Fibroblast of upper back skin (primary cell): ENCODE results near the gene ASCC2.
"Not testable (repeated sequence)": the region's sequence is repeated elsewhere in the genome, so short reads cannot be mapped to it uniquely, and the experiment has no call there.

Experiments
- DNase-seq: peaks from one replicate; pipeline ENCODE4 v3.0.0-alpha.2; 2013

ASCC2 gene

DNA sequence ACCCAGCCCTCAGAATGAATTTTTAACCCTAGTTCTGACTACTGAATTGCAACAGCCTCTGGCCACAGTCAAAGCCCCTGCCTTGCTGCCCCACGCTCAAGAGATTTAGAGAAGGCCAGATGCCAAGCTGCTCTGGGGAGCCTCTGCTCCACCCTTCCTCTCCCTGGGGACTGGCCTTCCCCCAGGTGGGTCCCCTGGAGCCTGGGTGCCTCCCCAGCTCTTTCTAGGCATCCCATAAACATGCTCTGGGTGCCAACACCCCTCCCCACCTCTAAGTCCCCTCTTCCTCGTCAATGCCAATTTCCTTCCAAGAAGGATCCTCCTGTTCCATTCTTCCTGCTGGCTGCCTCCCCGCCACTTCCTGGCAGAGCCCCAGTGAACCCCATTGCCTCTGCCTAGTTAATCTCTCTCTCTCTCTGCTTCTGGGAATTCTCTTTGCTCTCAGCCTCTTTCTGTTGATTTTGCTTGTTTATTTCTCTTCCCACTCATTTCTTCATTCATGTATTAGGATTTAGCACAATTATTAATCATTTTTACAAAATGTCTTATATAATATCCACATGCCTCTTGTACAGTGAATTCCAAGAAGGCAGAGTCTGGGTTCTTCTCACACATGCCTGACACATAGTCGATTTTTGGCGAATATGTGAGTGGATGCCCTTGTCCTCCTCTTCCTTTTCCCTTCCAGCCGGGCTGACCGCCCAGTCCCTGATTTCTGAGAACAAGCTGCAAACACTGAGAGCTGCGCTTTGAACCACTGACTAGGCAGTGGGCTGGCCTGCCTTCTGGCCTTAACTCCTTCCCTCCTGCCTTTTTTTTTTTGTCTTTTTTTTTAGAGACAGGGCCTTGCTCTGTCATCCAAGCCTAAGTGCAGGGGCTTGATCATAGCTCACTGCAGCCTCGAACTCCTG is 53.4 kb downstream of the ASCC2 start:
- no peak for DNase-seq

DNA sequence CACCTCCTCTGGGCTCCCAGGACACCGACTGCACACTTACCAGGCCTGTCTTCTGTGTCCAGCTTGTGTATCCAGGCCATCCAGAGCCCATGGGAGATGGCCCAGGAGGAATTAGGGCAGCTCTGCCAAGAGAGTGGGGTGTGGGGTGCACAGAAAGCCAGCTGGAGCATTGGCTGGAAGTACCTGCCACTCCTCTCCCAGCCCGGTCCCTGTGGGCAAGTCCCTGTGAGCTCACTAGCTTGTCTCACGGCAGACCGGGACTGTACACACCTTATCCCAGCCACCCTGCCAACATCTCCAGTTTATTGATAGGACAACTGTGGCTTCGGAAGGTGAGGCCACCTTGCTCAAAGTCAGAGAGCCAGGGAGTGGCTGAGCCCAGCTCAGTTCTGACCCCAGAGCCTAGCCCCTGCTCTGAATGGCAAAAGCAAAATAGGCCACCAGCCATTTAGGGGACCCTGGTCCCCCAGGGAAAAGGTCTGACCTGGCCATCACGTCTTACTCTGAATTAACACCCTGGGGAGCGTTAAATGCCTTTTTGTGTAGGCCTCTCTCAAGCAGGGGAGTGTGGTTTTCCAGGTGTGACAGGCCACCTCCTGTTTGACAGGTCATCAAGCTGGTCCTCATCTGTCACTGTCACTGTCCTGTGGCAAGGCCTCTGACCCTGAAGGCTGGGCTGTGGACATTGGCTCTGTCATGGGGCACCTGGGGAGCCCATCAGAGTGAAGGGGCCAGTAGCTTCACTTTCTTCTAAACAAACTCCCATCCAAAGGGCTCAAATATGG is 55.8 kb downstream of the ASCC2 start:
- peak; percentile 30 for DNase-seq

DNA sequence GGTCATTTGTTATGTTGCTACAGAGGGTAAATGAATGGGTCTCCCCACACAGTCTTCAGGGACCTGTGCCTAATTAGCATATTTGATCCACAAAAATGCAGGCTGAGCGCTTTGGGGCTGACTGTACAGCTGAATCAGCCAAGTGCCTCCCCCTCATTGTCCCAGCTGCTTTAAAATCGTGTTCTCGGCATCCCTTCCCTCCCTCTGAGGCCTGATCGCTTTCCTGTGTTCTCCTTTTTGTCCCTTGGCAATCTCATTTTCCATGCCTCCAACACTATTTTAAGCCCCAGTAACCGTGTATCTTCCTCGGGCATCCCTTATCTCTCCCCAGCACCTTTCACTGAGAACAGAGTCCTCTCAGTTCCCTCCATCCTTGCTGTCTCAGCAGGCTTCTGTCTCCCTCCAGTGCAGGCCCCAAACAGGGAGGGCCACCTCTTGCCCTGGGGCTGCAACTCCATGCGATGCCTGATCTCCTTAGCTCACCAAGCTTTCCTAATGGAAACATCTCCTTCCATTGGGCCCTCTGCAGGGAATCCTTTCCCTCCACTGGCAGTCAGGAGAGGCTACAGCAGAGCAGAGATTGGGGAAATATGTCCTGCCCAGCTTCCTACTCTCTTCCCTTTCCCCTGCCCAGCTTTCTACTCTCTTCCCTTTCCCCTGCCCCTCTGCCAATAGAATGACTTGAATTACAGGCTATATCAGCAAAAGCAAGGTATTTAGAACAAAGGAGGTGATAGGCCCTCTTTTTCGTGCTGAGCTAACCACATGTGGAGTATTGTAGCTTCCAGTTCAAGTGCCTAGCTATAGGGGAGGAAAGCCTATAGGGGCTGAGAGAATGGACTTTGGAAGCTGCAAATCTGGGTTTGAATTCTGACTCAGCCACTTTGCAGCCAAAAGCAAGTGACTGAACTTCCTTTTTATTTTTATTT is 57.1 kb downstream of the ASCC2 start:
- peak; percentile 94 for DNase-seq

DNA sequence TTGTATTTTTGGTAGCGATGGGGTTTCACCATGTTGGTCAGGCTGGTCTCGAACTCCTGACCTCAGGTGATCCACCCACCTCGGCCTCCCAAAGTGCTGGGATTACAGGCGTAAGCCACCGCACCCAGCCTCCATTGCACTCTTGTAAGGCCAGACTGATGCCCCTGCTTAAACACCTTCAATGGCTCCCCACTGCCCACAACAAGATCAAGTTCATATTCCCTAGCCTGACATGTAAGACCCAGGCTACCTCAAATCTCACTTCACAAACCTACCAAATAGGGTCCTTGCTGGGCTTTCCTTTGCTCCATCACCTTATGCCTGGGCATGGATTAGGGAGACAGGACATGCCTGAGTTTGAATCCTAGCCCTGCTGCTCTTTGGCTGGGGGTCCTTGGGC is 57.9 kb downstream of the ASCC2 start:
- DNase-seq, result no peak

DNA sequence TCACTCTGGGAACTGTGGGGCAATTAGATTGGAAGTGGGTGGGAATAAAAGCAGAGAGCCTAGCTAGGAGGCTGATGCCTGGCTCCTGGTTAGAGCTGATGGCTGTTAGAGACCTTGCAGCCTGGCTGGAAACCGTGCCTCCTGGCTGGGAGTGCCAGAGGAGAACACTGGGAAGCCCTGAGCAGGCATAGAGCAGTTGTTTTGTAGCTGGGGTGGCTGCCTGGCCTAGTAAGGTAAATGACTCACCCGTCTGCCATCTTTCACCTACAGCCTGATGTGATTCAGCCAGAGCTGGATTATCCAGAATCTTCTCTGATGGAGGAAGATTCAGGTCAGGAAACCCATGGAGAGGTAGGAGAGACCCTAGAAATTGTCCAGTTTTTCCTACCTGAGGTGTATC is 64.8 kb downstream of the ASCC2 start:
- peak; percentile 47 for DNase-seq

DNA sequence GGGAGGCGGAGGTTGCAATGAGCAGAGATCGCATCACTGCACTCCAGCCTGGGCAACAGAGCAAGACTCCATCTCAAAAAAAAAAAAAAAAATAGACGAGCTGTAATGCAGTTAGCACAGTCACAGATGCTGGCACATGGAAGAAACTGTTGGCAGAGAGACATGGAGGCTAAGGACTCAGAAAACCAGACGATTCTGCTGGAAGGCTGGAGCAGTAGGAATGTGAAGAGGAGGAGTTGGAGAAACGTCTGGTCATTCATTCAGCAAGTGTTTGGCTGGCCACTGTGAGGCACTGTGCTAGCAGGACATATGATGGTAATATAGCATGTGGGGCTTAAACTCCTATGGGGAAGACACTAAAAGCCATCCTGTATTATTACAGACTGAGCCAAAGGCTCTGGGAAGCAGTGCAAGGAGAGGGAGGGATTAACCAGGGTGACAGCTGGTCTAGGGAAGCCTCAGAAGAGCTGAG is 65.9 kb downstream of the ASCC2 start:
- DNase-seq, result peak; percentile 68

DNA sequence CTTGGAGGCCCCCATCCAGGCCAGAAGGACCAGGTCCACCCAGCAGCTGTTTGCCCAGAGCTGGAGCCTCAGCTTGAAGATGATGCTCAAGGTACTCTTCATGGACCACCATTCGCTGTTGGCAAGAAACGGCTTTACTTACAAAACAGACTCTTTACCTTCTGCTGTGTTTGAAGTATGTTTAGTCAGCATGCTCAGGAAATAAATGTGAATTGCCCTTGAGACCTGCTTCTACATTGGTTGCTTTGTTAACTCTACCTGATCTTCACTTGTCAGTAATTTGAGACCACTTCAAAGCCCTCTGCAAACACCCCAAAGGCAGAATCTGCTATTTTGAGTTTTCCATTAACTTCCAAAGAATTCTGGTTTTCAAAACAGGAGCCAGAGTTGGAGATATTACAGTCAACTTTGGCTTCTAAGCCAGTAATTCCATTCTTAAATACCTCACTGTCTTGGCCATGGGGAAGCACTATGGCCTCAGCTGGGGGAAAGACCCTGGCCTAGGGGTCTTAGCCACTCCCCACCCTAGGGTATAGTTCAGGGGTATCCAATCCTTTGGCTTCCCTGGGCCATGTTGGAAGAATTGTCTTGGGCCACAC is 68.3 kb downstream of the ASCC2 start:
- DNase-seq, result no peak

DNA sequence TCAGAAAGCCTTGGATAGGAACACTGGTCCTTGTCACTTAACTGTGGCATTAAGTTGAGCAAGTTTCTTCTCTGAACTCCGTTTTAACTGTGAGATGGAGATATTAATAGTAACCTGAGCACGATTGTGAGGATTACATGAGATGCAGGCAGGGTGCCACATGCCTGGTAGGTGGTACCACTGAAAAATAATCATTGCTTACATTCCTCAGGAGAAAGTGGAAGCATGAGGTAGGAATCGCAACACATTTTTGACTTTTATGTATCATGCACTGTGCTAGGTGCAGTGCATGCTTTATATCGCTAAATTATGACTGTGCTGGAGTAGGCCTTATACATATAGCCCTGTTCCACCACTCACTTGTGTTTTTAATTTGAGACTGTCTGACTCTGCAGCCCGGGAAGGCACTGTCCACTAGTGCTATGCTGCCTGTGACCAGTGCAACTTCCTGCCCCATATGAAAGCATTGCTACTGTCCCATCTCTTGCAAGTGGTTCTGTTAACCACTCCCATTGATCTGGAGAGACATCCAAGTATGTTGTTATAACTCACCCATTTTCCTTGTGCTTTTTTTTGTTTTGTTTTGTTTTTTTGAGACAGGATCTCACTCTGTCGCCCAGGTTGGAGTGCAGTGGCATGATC is 69.9 kb downstream of the ASCC2 start:
- no peak for DNase-seq

DNA sequence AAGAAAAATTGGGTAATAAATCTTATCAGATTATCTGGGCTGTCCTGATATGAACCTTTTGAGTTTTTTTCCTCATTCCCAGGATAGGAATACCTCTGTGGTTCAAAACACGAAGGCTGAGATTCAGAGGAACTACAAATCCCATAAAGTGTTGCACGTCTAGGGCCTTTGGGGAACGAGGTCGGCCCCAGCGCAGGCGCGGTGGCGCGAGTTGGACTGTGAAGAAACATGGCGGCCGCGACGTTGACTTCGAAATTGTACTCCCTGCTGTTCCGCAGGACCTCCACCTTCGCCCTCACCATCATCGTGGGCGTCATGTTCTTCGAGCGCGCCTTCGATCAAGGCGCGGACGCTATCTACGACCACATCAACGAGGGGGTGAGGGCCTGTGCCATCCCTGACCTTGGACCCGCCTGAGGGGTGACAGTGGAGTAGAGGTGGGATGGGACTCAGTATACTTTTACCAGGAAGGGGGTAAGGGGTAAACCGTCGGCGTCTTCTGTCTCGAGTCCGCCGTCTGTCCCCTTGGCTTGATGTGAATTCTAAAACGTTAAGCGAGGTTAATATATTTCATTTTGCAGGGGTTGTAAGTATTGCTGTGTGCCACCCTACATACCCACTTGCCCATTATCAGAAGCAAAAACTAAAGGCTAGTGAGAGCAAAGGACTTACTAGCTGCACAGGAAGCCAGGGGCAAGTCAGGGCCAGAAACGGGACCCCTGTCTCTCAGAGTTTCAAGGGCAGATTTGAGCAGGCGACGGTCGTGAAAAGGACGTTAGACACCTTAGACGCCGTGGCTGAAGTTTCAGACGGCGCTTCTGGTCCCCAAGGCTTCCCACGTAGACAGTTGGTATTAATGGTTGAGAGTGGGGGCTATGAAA is 70.7 kb downstream of the ASCC2 start, which contains the start of gene UQCR10:
Gene UQCR10 (plus strand): TSS at position 199 of the 881 bp plus-strand sequence. CDS start 30 bp downstream, at position 229.
- DNase-seq, result peak; percentile 89

DNA sequence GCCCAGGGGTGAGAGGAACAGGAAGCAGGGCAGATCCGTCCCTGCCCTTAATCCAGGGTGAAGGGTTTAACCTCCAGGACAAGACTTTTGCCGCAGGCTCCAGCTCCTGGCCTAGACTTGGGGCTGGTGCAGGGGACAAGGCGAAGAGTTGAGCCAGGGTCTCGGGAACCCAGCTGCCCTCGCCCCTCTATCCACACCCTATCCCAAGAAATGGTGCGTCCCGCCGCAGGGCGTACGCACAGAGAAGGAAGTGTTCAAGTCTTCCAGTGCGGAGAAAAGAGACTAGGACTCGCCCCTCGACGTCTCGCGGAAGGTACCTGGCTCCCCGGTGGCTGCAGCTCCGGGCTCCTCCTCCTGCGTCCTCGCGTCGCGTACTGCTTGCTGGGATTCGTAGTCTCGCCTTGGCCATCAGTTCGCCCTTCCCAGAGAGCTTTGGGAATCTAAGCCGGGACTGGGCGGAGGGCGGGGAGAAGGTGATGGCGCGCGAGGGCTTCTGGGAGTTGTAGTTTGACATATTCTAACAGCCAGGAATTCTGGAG is 71.4 kb downstream of the ASCC2 start, which contains the start of gene ZMAT5:
Gene ZMAT5 (minus strand): TSS at position 376 of the 539 bp plus-strand sequence. CDS start 18,463 bp downstream, outside the sequence.
- peak; percentile 97 for DNase-seq

DNA sequence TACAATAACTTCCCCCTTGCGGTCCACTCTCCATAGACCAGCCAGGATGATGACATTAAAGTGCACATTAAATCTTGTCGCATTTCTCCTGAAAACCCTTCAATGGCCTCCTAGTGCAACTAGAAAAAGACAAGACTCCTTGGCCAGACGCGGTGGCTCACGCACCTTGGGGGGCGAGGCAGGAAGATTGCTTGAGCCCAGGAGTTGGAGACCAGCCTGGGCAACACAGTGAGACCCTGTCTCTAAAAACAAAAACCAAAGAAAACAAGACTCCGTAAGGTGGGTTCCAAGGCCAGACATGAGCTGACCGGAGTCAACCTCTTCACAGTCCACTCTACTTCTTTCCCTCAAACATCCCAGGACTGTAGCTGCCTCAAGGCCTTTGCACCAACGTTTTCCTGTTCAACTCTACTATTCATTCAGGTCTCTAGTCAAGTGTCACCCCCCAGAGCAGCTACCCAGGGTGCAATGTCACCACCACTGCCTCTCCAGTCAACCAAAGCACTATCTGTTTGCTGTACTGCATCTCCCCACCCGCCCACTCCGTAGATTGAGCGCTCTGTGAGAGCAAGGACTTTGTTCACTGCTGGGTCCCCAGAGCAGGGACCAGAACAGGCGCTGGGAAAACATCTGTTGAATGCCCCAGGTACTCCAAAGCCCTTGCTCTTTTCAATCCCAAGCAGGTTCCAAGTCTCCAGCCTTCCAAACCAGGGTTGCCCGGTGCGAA is 72.0 kb downstream of the ASCC2 start:
- DNase-seq, result no peak

DNA sequence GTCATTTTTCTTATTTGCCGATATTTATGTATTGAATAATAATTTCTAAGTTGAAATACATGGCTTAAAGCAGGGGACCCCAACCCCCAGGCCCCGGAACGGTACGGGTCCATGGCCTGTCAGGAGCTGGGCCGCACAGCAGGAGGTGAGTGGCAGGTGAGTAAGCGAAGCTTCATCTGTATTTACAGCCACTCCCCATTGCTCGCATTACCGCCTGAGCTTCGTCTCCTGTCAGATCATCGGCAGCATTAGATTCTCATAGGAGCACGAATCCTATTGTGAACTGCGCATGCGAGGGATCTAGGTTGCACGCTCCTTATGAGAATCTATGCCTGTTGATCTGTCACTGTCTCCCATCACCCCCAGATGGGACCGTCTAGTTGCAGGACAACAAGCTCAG is 75.8 kb downstream of the ASCC2 start:
- no peak for DNase-seq

DNA sequence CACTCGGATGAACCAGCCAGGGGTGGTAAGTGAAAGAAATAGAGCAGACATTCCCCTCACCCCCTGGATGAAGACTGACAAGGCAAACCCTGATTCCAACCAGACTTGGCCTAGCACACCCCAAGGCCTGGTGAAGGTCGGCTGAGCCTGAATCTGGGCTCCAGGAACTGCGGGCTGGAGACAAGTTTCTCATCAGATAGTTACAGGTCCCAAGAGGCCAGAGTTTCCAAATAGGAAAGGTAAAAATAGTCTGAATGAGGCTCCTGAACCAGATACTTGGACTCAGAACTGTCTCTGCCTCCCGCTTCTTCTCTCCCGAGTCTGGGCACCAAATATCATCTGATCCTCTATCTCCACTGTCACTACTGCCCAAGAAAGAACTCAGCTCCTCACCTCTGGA is 79.1 kb downstream of the ASCC2 start:
- no peak for DNase-seq

DNA sequence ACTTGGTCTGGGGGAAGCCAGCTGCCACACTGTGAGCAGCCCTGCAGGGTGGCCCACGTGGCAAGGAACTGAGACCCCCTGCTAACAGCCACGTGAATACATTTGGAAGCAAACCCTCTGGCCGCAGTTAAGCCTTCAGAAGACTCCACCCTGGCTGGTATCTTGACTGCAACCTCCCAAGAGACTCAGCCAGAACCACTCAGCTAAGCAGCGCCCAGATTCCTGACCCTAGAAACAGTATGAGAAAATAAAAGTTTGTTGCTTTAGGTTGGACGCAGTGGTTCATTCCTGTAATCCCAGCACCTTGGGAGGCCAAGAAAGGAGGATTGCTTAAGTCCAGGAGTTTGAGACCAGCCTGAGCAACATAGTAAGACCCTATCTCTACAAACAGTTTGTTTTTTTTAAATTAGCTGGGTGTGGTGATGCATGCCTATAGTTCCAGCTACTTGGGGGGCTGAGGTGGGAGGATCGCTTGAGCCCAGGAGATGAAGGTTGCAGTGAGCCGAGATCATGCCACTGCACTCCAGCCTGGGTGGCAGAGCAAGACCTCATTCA is 79.9 kb downstream of the ASCC2 start:
- no peak for DNase-seq

DNA sequence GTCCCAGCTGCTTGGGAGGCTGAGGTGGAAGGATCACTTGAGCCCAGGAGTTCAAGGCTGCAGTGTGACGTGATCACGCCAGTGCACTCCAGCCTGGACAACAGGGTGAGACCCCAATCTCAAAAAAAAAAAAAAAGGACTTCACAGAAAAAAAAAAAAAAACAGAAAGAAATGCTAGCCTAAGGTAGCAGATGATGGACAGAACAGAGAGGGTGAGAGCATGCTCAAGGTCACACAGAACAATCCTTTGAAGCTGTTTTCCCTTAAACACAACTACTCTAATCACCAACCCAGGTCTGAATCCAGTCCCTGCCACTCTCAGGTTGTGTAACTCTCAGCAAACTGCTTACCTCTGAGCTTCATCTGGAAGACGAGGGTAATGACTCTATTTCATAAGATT is 81.0 kb downstream of the ASCC2 start:
- DNase-seq, result no peak

DNA sequence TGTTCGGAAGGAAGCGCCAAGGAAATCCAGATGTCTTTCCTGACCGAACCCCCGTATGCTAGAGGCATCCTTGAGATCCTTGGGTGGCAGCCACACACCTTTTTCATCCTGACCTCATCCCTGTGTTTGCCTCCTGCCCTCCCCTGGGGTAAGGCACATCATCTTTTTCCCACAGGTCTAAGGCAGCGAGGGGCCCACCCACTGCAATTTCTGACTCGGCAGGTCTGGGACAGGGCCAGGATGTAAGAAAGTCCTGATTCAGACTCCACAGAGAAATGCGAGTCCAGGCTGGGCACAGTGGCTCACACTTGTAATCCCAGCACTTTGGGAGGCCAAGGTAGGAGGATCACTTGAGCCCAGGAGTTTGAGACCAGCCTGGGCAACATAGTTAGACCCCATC is 81.7 kb downstream of the ASCC2 start:
- no peak for DNase-seq

DNA sequence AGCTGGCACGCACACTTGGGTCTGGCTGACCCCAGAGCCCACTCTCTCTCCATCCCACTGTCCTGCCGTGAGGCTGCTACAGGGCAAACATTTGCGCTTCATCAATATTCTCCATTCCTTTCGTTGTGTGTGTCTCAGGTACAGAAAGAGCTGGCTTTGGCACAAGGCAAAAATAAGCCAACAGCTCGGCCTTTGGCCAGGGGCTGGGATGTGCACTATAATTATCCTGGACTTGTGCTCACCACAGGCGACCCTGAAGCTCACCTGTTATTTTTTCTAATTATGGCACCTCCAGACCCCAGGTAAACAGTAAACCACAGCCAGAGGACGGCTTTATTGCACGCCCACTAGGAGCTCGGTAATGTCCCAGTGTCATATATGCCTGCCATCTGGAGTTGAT is 82.2 kb downstream of the ASCC2 start:
- DNase-seq, result no peak

DNA sequence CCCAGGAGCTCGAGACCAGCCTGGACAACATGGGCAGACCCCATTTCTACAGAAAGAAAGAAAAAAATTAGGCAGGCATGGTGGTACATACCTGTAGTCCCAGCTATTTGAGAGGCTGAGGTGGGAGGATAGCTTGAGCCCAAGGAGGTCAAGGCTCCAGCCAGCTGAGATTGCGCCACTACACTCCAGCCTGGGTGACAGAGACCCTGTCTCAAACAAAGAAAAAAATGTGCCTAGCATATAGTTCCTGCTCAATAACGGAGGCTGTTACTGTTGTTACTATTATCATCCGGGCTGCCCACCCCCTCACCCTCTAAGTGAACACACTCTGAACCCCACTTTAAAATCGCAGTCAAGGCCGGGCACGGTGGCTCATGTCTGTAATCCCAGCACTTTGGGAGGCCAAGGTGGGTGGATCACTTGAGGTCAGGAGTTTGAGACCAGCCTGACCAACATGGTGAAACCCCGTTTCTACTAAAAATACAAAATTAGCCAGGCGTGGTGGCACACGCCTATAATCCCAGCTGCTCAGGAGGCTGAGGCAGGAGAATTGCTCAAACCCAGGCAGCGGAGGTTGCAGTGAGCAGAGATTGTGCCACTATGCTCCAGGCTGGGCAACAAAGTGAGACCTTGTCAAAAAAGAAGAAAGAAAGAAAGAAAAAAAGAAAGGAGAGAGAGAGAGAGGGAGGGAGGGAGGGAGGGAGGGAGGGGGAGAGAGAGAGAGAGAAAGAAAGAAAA is 83.2 kb downstream of the ASCC2 start:
- not testable (repeated sequence) for DNase-seq
